SK-N-SH treated with all-trans-retinoic acid at 6 μM for 48 hours (cell line): ENCODE results near the gene TMUB1.

ENCODE experiments used
- ATAC-seq: fragments of 200-7000 bp; cut with Tn5 transposase; 3 replicates; pipeline ENCODE4 v1.9.1; 2020; ENCODE audit warnings: mild to moderate bottlenecking, moderate library complexity
- ARNTL ChIP-seq: fragments of 450-650 bp; formaldehyde crosslinking; IDR thresholded peaks from 2 replicates; pipeline ENCODE4 v1.5.0; 2020; ENCODE audit warnings: low read depth, mild to moderate bottlenecking, moderate library complexity, borderline replicate concordance
- BACH2 ChIP-seq: fragments of 250-450 bp; sonication (Bioruptor Pico); IDR thresholded peaks from 2 replicates; pipeline ENCODE4 v1.9.0; 2021; ENCODE audit warnings: mild to moderate bottlenecking, borderline replicate concordance
- CREB5 ChIP-seq: fragments of 250-450 bp; sonication (Bioruptor Pico); IDR thresholded peaks from 2 replicates; pipeline ENCODE4 v1.5.1; 2020; ENCODE audit warnings: low read depth, mild to moderate bottlenecking, moderate library complexity
- CSDC2 ChIP-seq: fragments of 250-450 bp; sonication (Bioruptor Pico); IDR thresholded peaks from 2 replicates; pipeline ENCODE4 v1.5.0; 2020; ENCODE audit warnings: mild to moderate bottlenecking, moderate library complexity
- CSRNP3 ChIP-seq: fragments of 250-450 bp; sonication (Bioruptor Pico); IDR thresholded peaks from 2 replicates; pipeline ENCODE4 v1.5.1; 2021; ENCODE audit warnings: mild to moderate bottlenecking, moderate library complexity
- ESRRG ChIP-seq: fragments of 250-450 bp; sonication (Bioruptor Pico); IDR thresholded peaks from 2 replicates; pipeline ENCODE4 v1.6.1; 2021; ENCODE audit warnings: mild to moderate bottlenecking
- GLIS3 ChIP-seq: fragments of 250-450 bp; sonication (Bioruptor Pico); IDR thresholded peaks from 2 replicates; pipeline ENCODE4 v1.5.0; 2020; ENCODE audit warnings: mild to moderate bottlenecking, moderate library complexity
- ISL1 ChIP-seq: fragments of 250-450 bp; sonication (Bioruptor Pico); IDR thresholded peaks from 2 replicates; pipeline ENCODE4 v2.1.2; 2022; ENCODE audit warnings: mild to moderate bottlenecking, moderate library complexity
- PPARA ChIP-seq: fragments of 250-450 bp; sonication (Bioruptor Pico); IDR thresholded peaks from 2 replicates; pipeline ENCODE4 v1.5.0; 2020; ENCODE audit warnings: mild to moderate bottlenecking, borderline replicate concordance
- RARB ChIP-seq: fragments of 250-450 bp; sonication (Bioruptor Pico); IDR thresholded peaks from 2 replicates; pipeline ENCODE4 v1.8.0; 2021; ENCODE audit warnings: mild to moderate bottlenecking, moderate library complexity
- SNAI2 ChIP-seq: fragments of 250-450 bp; sonication (Bioruptor Pico); IDR thresholded peaks from 2 replicates; pipeline ENCODE4 v1.5.0; 2020; ENCODE audit warnings: mild to moderate bottlenecking, moderate library complexity
- TCF4 ChIP-seq: fragments of 250-450 bp; sonication (Bioruptor Pico); IDR thresholded peaks from 2 replicates; pipeline ENCODE4 v1.8.0; 2021; ENCODE audit warnings: mild to moderate bottlenecking, moderate library complexity, borderline replicate concordance
- TOX ChIP-seq: fragments of 250-450 bp; sonication (Bioruptor Pico); IDR thresholded peaks from 2 replicates; pipeline ENCODE4 v1.8.0; 2021; ENCODE audit warnings: mild to moderate bottlenecking, moderate library complexity, borderline replicate concordance
- ZC3H10 ChIP-seq: fragments of 250-450 bp; sonication (Bioruptor Pico); IDR thresholded peaks from 2 replicates; pipeline ENCODE4 v1.5.1; 2021; ENCODE audit warnings: mild to moderate bottlenecking, moderate library complexity
- ZFP30 ChIP-seq: fragments of 450-650 bp; formaldehyde crosslinking; IDR thresholded peaks from 2 replicates; pipeline ENCODE4 v1.5.0; 2022; ENCODE audit warnings: mild to moderate bottlenecking, moderate library complexity
- ZNF565 ChIP-seq: fragments of 450-650 bp; formaldehyde crosslinking; conservative IDR thresholded peaks from 2 replicates; pipeline ENCODE4 v1.5.0; 2020; ENCODE audit warnings: low read depth, mild to moderate bottlenecking, moderate library complexity
- ZNF70 ChIP-seq: fragments of 450-650 bp; formaldehyde crosslinking; IDR thresholded peaks from 2 replicates; pipeline ENCODE4 v1.5.0; 2020; ENCODE audit warnings: mild to moderate bottlenecking, moderate library complexity
- ZNF8 ChIP-seq: fragments of 450-650 bp; formaldehyde crosslinking; IDR thresholded peaks from 2 replicates; pipeline ENCODE4 v1.5.0; 2020; ENCODE audit warnings: mild to moderate bottlenecking, moderate library complexity
- TF ChIP-seq, protein P1 (sequence below): fragments of 250-450 bp; sonication (Bioruptor Pico); IDR thresholded peaks from 2 replicates; pipeline ENCODE4 v1.8.0; 2021; ENCODE audit warnings: low read depth, mild to moderate bottlenecking, moderate library complexity, borderline replicate concordance
- TF ChIP-seq, protein P2 (sequence below): fragments of 250-450 bp; sonication (Bioruptor Pico); IDR thresholded peaks from 2 replicates; pipeline ENCODE4 v1.5.0; 2020; ENCODE audit warnings: mild to moderate bottlenecking, moderate library complexity
- TF ChIP-seq, protein P3 (sequence below): fragments of 250-450 bp; sonication (Bioruptor Pico); IDR thresholded peaks from 2 replicates; pipeline ENCODE4 v1.8.0; 2020; ENCODE audit warnings: mild to moderate bottlenecking, moderate library complexity, borderline replicate concordance

Gene TMUB1

GRCh38 chr7:151116603-151117440, 33.5 kb upstream of the TMUB1 start (continued):
- TF ChIP-seq CSRNP3 (CRISPR knock-in tag) (no peak), ZC3H10 (CRISPR knock-in tag) (no peak), ESRRG (CRISPR knock-in tag) (no peak), BACH2 (CRISPR knock-in tag) (no peak), CREB5 (CRISPR knock-in tag) (no peak), ZNF8 (no peak), PPARA (CRISPR knock-in tag) (no peak), RARB (CRISPR knock-in tag) (no peak)
- TF ChIP-seq, protein P1, sequence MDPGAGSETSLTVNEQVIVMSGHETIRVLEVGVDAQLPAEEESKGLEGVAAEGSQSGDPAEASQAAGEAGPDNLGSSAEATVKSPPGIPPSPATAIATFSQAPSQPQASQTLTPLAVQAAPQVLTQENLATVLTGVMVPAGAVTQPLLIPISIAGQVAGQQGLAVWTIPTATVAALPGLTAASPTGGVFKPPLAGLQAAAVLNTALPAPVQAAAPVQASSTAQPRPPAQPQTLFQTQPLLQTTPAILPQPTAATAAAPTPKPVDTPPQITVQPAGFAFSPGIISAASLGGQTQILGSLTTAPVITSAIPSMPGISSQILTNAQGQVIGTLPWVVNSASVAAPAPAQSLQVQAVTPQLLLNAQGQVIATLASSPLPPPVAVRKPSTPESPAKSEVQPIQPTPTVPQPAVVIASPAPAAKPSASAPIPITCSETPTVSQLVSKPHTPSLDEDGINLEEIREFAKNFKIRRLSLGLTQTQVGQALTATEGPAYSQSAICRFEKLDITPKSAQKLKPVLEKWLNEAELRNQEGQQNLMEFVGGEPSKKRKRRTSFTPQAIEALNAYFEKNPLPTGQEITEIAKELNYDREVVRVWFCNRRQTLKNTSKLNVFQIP (CRISPR knock-in tag), result no peak

DNA sequence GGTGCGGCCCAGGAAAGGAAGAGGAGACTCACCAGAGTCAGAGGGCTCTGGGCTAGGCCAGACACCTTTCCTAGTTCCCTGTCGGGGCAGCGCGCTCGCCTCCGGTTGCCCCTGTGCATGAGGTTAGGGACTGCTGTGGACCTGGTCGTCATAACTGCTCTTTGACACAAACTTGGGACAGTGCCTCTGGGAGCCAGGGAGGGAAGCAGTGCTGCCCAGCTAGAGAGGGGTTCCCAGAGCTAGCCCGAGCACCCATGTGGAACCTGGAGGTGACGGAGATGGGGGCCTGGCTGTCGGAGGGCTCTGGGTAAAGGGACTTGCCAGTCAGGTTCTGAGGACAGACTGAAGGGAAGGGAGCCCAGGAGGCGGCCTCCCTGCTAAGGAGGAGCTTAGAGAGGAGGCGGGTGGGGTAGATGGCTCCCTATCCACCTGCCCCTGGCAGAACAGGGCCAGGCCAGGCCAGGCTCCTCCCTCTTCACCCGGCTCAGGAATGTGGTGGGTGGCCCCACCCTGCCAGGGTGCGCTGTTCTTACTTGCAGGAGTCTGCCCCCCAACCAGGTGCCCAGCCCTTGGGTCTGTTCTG, 32.6 kb upstream of the TMUB1 start:
- TF ChIP-seq, protein P2, sequence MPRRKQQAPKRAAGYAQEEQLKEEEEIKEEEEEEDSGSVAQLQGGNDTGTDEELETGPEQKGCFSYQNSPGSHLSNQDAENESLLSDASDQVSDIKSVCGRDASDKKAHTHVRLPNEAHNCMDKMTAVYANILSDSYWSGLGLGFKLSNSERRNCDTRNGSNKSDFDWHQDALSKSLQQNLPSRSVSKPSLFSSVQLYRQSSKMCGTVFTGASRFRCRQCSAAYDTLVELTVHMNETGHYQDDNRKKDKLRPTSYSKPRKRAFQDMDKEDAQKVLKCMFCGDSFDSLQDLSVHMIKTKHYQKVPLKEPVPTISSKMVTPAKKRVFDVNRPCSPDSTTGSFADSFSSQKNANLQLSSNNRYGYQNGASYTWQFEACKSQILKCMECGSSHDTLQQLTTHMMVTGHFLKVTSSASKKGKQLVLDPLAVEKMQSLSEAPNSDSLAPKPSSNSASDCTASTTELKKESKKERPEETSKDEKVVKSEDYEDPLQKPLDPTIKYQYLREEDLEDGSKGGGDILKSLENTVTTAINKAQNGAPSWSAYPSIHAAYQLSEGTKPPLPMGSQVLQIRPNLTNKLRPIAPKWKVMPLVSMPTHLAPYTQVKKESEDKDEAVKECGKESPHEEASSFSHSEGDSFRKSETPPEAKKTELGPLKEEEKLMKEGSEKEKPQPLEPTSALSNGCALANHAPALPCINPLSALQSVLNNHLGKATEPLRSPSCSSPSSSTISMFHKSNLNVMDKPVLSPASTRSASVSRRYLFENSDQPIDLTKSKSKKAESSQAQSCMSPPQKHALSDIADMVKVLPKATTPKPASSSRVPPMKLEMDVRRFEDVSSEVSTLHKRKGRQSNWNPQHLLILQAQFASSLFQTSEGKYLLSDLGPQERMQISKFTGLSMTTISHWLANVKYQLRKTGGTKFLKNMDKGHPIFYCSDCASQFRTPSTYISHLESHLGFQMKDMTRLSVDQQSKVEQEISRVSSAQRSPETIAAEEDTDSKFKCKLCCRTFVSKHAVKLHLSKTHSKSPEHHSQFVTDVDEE (CRISPR knock-in tag), result no peak
- TF ChIP-seq, protein P1 (CRISPR knock-in tag), result no peak
- no peak for TF ChIP-seq ZNF70 (CRISPR knock-in tag)
- TF ChIP-seq CSRNP3 (CRISPR knock-in tag), result no peak
- TF ChIP-seq SNAI2, result no peak
- TF ChIP-seq, protein P3, sequence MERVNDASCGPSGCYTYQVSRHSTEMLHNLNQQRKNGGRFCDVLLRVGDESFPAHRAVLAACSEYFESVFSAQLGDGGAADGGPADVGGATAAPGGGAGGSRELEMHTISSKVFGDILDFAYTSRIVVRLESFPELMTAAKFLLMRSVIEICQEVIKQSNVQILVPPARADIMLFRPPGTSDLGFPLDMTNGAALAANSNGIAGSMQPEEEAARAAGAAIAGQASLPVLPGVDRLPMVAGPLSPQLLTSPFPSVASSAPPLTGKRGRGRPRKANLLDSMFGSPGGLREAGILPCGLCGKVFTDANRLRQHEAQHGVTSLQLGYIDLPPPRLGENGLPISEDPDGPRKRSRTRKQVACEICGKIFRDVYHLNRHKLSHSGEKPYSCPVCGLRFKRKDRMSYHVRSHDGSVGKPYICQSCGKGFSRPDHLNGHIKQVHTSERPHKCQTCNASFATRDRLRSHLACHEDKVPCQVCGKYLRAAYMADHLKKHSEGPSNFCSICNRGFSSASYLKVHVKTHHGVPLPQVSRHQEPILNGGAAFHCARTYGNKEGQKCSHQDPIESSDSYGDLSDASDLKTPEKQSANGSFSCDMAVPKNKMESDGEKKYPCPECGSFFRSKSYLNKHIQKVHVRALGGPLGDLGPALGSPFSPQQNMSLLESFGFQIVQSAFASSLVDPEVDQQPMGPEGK (CRISPR knock-in tag), result no peak
- no peak for TF ChIP-seq ZFP30 (CRISPR knock-in tag)
- TF ChIP-seq ARNTL, result no peak
- no peak for TF ChIP-seq TCF4 (CRISPR knock-in tag)
- TF ChIP-seq TOX (CRISPR knock-in tag), result no peak
- TF ChIP-seq CSDC2 (CRISPR knock-in tag), result no peak
- TF ChIP-seq RARB (CRISPR knock-in tag), result no peak
- TF ChIP-seq GLIS3 (CRISPR knock-in tag), result no peak
- no peak for TF ChIP-seq PPARA (CRISPR knock-in tag)
- no peak for TF ChIP-seq ISL1 (CRISPR knock-in tag)
- no peak for TF ChIP-seq CREB5 (CRISPR knock-in tag)
- TF ChIP-seq ESRRG (CRISPR knock-in tag), result no peak
- no peak for TF ChIP-seq BACH2 (CRISPR knock-in tag)
- no peak for TF ChIP-seq ZNF565 (CRISPR knock-in tag)
- no peak for TF ChIP-seq ZNF8
- ATAC-seq, result no peak
